K562 (cell line): ENCODE data around the gene RPL26. TPM values are rescaled to one million over a fixed set of nuclear protein-coding genes. Genes with fewer than 3 reads are reported as not detected.

Experiments used
- DACH1 ChIP-seq: fragments of 450-650 bp; IDR thresholded peaks from 2 replicates; pipeline ENCODE4 v1.6.1; 2018; ENCODE audit not compliant: partially characterized antibody
- ETV6 ChIP-seq, 3 experiments: fragments of 150-350 bp in 1 of 3; sonication (generic) in 1 of 3; formaldehyde crosslinking in 1 of 3; IDR thresholded peaks; 2 replicates each; pipeline versions ENCODE4 v1.6.1 to v1.8.0; 2014 to 2022; ENCODE audit warnings: borderline replicate concordance in 2 of 3, low read depth in 2 of 3, antibody characterized with exemption in 1 of 3, low read length in 1 of 3, mild to moderate bottlenecking in 1 of 3, missing genetic modification reagents in 1 of 3
- EZH2 ChIP-seq: IDR thresholded peaks from 2 replicates; pipeline ENCODE4 v1.6.1; 2012; ENCODE audit warnings: low read depth, mild to moderate bottlenecking, inconsistent platforms, low read length, borderline replicate concordance
- HNRNPH1 ChIP-seq: fragments of 200-400 bp; formaldehyde crosslinking; optimal IDR thresholded peaks from 2 replicates; pipeline ENCODE3; 2017; ENCODE audit warnings: low read depth, mild to moderate bottlenecking, low read length, moderate library complexity
- IFI16 ChIP-seq: fragments of 250-450 bp; sonication (Bioruptor Pico); IDR thresholded peaks from 2 replicates; pipeline ENCODE4 v2.1.2; 2022; ENCODE audit warnings: mild to moderate bottlenecking, inconsistent platforms
- POLR2AphosphoS5 ChIP-seq: IDR thresholded peaks from 2 replicates; pipeline ENCODE4 v1.6.1; 2011; ENCODE audit warnings: mild to moderate bottlenecking, low read depth, low read length, moderate library complexity; ENCODE audit not compliant: control insufficient read depth, insufficient read depth
- POLR2H ChIP-seq: IDR thresholded peaks from 2 replicates; pipeline ENCODE4 v1.6.1; 2016; ENCODE audit warnings: missing genetic modification characterization, low read depth, mild to moderate bottlenecking, control low read depth, missing compliant biosample characterization, moderate library complexity
- ZNF347 ChIP-seq: fragments of 450-650 bp; formaldehyde crosslinking; IDR thresholded peaks from 2 replicates; pipeline ENCODE4 v1.4.0; 2020; ENCODE audit warnings: low read depth, mild to moderate bottlenecking, moderate library complexity
- ZNF717 ChIP-seq: fragments of 250-450 bp; sonication (Bioruptor Pico); IDR thresholded peaks from 2 replicates; pipeline ENCODE4 v1.5.0; 2021
- polyA plus RNA-seq, 8 experiments: library from polyadenylated mRNA; depleted of rRNA in 4 of 8; stranded (reverse) in 5 of 8; unstranded in 3 of 8; fragments of >200 nt; fragmentation: Nextera tagmentation in 2 of 8; fragmentation: Illumina TruSeq in 1 of 8; extraction: Ambion mirVana in 2 of 8; extraction: Trizol in 1 of 8; gene quantifications; 2 replicates each; pipeline versions ENCODE4 v1.2.1 to v1.2.3, GENCODE V29; 2011 to 2014; ENCODE audit warnings: inconsistent platforms in 1 of 8, missing spikeins in 1 of 8
- total RNA-seq, 7 experiments: library from RNA; depleted of rRNA in 6 of 7; stranded (reverse); fragments of >200 nt in 6 of 7; fragmentation: Illumina TruSeq in 2 of 7; extraction: Trizol in 2 of 7; gene quantifications; 2 replicates each; pipeline versions ENCODE4 v1.2.1 to v1.2.3, GENCODE V29; 2011 to 2021; ENCODE audit warnings: low replicate concordance in 1 of 7
- TF ChIP-seq, protein P1 (sequence below): fragments of 250-450 bp; sonication (Bioruptor Pico); IDR thresholded peaks from 2 replicates; pipeline ENCODE4 v1.5.0; 2021; ENCODE audit warnings: mild to moderate bottlenecking, moderate library complexity
- TF ChIP-seq, protein P2 (sequence below): fragments of 200-800 bp; sonication (Bioruptor generic); IDR thresholded peaks from 2 replicates; pipeline ENCODE4 v1.6.1; 2017; ENCODE audit warnings: missing genetic modification characterization, missing compliant biosample characterization
- TF ChIP-seq, protein P3 (sequence below), 2 experiments: IDR thresholded peaks; 2 replicates each; pipeline ENCODE4 v1.6.1; 2011; ENCODE audit warnings: borderline replicate concordance in 1 of 2, control low read depth in 1 of 2, low read depth in 1 of 2, low read length in 1 of 2, mild to moderate bottlenecking in 1 of 2, mixed read lengths in 1 of 2, moderate library complexity in 1 of 2; ENCODE audit not compliant: insufficient read depth in 1 of 2, insufficient read length in 1 of 2, poor library complexity in 1 of 2, severe bottlenecking in 1 of 2; ENCODE audit errors: extremely low read depth in 1 of 2
- TF ChIP-seq, protein P4 (sequence below), 3 experiments: IDR thresholded peaks in 2 of 3; conservative IDR thresholded peaks in 1 of 3; 2 replicates each; pipeline ENCODE4 v1.5.1; 2011 to 2012; ENCODE audit warnings: low read length in 3 of 3, mild to moderate bottlenecking in 3 of 3, control low read depth in 2 of 3, improper control_type of control experiment in 1 of 3, inconsistent platforms in 1 of 3, low read depth in 1 of 3, mixed read lengths in 1 of 3, moderate library complexity in 1 of 3; ENCODE audit not compliant: insufficient read depth in 2 of 3
- TF ChIP-seq, protein P5 (sequence below): fragments of 450-650 bp; IDR thresholded peaks from 2 replicates; pipeline ENCODE4 v1.6.1; 2016; ENCODE audit warnings: borderline replicate concordance

The RPL26 gene
- total and polyA plus RNA-seq, 9 of the 15 experiments (the other 6 are each of a cell fraction or from before 2014, with no cell fraction given) = 1,474 to 4,074 (median 2,904) TPM

DNA sequence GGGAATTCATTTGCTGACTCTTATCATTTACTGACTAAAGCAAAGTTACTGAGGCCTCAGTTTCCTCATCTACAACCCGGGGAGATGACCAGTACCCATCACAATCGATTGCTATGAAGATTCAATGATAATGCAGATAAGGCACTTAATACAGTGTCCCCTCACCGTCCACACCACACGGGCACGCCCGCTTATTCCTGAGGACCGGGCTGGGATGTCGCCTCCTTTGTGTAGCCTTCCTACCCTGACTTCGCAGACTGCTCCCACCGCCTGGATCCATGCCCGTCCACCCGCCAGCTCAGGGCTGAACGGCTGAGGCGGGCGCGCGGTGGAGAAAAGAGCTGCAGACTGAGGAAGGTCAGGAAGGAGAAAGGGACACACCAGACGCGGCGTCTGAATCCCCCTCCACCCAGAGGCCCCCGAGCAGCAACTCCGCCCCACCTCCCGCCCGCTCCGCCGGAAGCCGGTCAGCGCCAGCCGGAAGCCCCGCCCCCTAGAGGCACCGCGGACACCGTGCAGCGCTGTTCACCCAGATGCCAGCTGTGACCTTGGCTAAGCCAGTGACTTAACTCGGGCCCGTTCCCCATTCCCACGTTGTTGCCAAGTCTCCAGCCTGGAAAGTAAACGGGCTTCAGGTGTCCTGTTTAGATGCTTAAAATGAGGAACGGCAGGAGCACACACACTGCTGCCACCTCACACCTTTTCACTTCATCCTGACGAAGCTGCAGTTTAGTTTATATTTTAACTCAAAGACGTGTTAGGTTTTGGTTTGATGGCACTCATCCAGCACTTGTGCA is 6.5 kb downstream of the RPL26 start, which contains the start of gene KRABD2 (continued):
- TF ChIP-seq, protein P1, sequence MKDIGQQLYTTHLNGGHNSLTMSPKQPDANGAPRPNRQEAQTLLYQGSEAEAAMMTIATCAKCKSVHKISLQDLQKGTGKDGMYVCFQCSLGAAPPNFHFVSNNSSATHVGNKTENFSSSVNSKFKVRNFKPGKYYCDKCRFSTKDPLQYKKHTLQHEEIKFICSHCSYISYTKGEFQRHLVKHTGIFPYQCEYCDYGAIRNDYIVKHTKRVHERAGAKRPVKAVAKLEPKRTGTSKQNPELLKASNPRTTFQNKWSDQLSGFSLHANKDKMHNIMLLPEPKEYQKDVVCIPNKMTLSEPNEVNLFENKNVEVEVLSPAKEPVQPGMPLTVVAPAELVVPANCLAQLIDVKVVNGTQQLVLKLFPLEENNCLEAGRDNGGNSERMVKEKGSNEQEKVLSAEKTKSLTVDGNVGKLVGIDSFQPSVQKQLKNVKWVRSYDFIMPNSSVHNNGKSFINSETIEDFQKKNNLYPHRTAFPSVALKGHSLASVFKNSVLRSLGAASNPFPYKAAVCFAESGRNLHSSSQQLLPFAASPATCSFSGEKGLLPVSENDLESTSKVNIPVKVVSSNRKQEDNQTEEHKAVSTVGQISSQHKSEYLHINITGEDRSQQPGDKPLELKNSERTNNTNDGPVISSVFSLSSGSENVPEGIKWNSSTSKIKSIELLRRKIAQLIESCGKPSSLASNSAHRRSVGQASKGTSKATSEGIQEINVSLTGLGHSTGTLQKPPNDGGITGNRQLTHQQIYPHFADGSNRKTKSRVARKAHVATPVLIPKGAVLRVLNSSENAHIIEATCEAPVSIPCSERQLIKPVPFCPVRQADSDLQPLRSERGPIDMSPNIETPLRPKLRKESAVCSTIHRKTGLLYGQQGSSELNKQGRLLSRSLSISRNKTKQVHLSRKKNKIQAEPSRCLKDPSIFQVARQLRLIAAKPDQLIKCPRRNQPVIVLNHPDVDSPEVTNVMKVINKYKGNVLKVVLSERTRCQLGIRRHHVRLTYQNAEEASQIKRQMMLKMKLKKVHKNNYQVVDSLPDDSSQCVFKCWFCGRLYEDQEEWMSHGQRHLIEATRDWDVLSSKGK (CRISPR knock-in tag) = no peak
- TF ChIP-seq, protein P2, sequence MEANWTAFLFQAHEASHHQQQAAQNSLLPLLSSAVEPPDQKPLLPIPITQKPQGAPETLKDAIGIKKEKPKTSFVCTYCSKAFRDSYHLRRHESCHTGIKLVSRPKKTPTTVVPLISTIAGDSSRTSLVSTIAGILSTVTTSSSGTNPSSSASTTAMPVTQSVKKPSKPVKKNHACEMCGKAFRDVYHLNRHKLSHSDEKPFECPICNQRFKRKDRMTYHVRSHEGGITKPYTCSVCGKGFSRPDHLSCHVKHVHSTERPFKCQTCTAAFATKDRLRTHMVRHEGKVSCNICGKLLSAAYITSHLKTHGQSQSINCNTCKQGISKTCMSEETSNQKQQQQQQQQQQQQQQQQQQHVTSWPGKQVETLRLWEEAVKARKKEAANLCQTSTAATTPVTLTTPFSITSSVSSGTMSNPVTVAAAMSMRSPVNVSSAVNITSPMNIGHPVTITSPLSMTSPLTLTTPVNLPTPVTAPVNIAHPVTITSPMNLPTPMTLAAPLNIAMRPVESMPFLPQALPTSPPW (CRISPR knock-in tag) = peak; percentile 81
- TF ChIP-seq ETV6 (IDR thresholded peaks at IDR 0.05; ENCODE audit: borderline replicate concordance in 1 of 2, low read depth in 2 of 2, low read length in 1 of 2) = no peak
- no peak for TF ChIP-seq ETV6 (CRISPR knock-in tag; IDR thresholded peaks at IDR 0.05; ENCODE audit: borderline replicate concordance)
- no peak for TF ChIP-seq HNRNPH1
- TF ChIP-seq POLR2AphosphoS5 = peak; percentile 77
- TF ChIP-seq DACH1 = peak; percentile 50
- no peak for TF ChIP-seq ZNF717 (CRISPR knock-in tag)
- TF ChIP-seq IFI16 (CRISPR knock-in tag) = no peak
- TF ChIP-seq ZNF347 (CRISPR knock-in tag) = 0 out of 2 replicates have a peak, but pooled peaks have one; percentile 34
- peak; percentile 39 for TF ChIP-seq POLR2H (tag)
- TF ChIP-seq, protein P3, sequence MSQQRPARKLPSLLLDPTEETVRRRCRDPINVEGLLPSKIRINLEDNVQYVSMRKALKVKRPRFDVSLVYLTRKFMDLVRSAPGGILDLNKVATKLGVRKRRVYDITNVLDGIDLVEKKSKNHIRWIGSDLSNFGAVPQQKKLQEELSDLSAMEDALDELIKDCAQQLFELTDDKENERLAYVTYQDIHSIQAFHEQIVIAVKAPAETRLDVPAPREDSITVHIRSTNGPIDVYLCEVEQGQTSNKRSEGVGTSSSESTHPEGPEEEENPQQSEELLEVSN (IDR thresholded peaks at IDR 0.05; ENCODE audit: borderline replicate concordance in 1 of 2, extremely low read depth in 1 of 2, insufficient read depth in 1 of 2, insufficient read length in 1 of 2, low read depth in 1 of 2, low read length in 1 of 2, poor library complexity in 1 of 2, severe bottlenecking in 1 of 2) = peak in 1 of 2 experiments; percentile 44
- TF ChIP-seq, protein P4, sequence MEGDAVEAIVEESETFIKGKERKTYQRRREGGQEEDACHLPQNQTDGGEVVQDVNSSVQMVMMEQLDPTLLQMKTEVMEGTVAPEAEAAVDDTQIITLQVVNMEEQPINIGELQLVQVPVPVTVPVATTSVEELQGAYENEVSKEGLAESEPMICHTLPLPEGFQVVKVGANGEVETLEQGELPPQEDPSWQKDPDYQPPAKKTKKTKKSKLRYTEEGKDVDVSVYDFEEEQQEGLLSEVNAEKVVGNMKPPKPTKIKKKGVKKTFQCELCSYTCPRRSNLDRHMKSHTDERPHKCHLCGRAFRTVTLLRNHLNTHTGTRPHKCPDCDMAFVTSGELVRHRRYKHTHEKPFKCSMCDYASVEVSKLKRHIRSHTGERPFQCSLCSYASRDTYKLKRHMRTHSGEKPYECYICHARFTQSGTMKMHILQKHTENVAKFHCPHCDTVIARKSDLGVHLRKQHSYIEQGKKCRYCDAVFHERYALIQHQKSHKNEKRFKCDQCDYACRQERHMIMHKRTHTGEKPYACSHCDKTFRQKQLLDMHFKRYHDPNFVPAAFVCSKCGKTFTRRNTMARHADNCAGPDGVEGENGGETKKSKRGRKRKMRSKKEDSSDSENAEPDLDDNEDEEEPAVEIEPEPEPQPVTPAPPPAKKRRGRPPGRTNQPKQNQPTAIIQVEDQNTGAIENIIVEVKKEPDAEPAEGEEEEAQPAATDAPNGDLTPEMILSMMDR (IDR thresholded peaks at IDR 0.05 in 2 of 3, conservative IDR thresholded peaks at IDR 0.05 in 1 of 3; ENCODE audit: insufficient read depth in 2 of 3, low read depth in 1 of 3, low read length in 3 of 3) = peak; percentile 49 to 70 (median 56)
- no peak for TF ChIP-seq EZH2
- TF ChIP-seq, protein P5, sequence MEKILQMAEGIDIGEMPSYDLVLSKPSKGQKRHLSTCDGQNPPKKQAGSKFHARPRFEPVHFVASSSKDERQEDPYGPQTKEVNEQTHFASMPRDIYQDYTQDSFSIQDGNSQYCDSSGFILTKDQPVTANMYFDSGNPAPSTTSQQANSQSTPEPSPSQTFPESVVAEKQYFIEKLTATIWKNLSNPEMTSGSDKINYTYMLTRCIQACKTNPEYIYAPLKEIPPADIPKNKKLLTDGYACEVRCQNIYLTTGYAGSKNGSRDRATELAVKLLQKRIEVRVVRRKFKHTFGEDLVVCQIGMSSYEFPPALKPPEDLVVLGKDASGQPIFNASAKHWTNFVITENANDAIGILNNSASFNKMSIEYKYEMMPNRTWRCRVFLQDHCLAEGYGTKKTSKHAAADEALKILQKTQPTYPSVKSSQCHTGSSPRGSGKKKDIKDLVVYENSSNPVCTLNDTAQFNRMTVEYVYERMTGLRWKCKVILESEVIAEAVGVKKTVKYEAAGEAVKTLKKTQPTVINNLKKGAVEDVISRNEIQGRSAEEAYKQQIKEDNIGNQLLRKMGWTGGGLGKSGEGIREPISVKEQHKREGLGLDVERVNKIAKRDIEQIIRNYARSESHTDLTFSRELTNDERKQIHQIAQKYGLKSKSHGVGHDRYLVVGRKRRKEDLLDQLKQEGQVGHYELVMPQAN = no peak
